SKM-1 (cell line): ENCODE data around the gene TMEM59L.
"Not testable (repeated sequence)": the region's sequence is repeated elsewhere in the genome, so short reads cannot be mapped to it uniquely, and the experiment has no call there.

Experiments
- DNase-seq: peaks from one replicate; lab custom pipeline; 2025; ENCODE audit not compliant: unreplicated experiment; lab: John Stamatoyannopoulos, UW

TMEM59L gene

GRCh38 chr19:18612772-18613588, at the start of gene TMEM59L:
Gene TMEM59L, plus strand, starts transcription at chr19:18612870. Its CDS starts 89 bp downstream, at chr19:18612959.
- DNase-seq: no peak

GRCh38 chr19:18566953-18567352, 45.7 kb upstream of the TMEM59L start:
- no peak for DNase-seq

GRCh38 chr19:18568367-18568766, 44.3 kb upstream of the TMEM59L start:
- no peak for DNase-seq

- DNase-seq: peak; percentile 93
Observed at GRCh38 chr19:18571564-18572344, 40.9 kb upstream of the TMEM59L start, which contains the start of gene UBA52. Gene UBA52, plus strand, starts transcription at chr19:18571857. Its CDS starts 1,444 bp downstream, at chr19:18573301.

- DNase-seq: no peak
Observed at GRCh38 chr19:18574691-18575291, 37.9 kb upstream of the TMEM59L start.

- no peak for DNase-seq
Observed at GRCh38 chr19:18576383-18576782, 36.3 kb upstream of the TMEM59L start.

GRCh38 chr19:18577365-18577914, 35.2 kb upstream of the TMEM59L start:
- DNase-seq: no peak

- no peak for DNase-seq
Observed at GRCh38 chr19:18580311-18580710, 32.4 kb upstream of the TMEM59L start.

GRCh38 chr19:18586306-18586705, 26.4 kb upstream of the TMEM59L start:
- DNase-seq: peak; percentile 60

GRCh38 chr19:18587561-18587960, 25.1 kb upstream of the TMEM59L start:
- DNase-seq: no peak

GRCh38 chr19:18587962-18588610, 24.6 kb upstream of the TMEM59L start:
- DNase-seq: no peak

- DNase-seq: peak; percentile 77
Observed at GRCh38 chr19:18588611-18589379, 23.9 kb upstream of the TMEM59L start, which contains the start of gene REX1BD. Gene REX1BD, plus strand, starts transcription at chr19:18588798. Its CDS starts 4 bp downstream, at chr19:18588802.

GRCh38 chr19:18589380-18590272, 23.0 kb upstream of the TMEM59L start:
- DNase-seq: peak; percentile 47

GRCh38 chr19:18590273-18591272, 22.1 kb upstream of the TMEM59L start:
- DNase-seq: no peak

GRCh38 chr19:18591735-18592385, 20.8 kb upstream of the TMEM59L start:
- DNase-seq: no peak

GRCh38 chr19:18592732-18593131, 19.9 kb upstream of the TMEM59L start:
- not testable (repeated sequence) for DNase-seq
